ENCODE results near the gene BCL11B.
"Not testable (repeated sequence)": the region's sequence is repeated elsewhere in the genome, so short reads cannot be mapped to it uniquely, and the experiment has no call there.

BCL11B gene

GRCh38 chr14:99186336-99186735 is 85.7 kb downstream of the BCL11B start:
- not testable (repeated sequence) for H3K9me3 ChIP-seq (ENCODE audit: control insufficient read depth, low read depth, low read length); H3K36me3 ChIP-seq (ENCODE audit: control insufficient read depth, low read depth, low read length); H3K9ac ChIP-seq (ENCODE audit: low read length); H3K4me1 ChIP-seq (ENCODE audit: control insufficient read depth, low read depth, low read length); H3K27ac ChIP-seq (ENCODE audit: low read length); H3K27me3 ChIP-seq (ENCODE audit: control insufficient read depth, insufficient read depth, low read length); H3K4me3 ChIP-seq (ENCODE audit: low read length)

GRCh38 chr14:99185436-99186068 is 86.4 kb downstream of the BCL11B start:
- no peaks in the 10 kb centered on the region for H3K9me3 ChIP-seq (ENCODE audit: control insufficient read depth, low read depth, low read length)
- H3K36me3 ChIP-seq (ENCODE audit: control insufficient read depth, low read depth, low read length) = no peaks in the 10 kb centered on the region
- H3K4me1 ChIP-seq (ENCODE audit: control insufficient read depth, low read depth, low read length) = no peaks in the 10 kb centered on the region
- no peak overlapping the region for H3K27ac ChIP-seq (ENCODE audit: low read length)
- H3K4me3 ChIP-seq (ENCODE audit: low read length) = no peak overlapping the region
- H3K9ac ChIP-seq (ENCODE audit: low read length) = no peak overlapping the region
- H3K27me3 ChIP-seq (ENCODE audit: control insufficient read depth, insufficient read depth, low read length) = no peaks in the 10 kb centered on the region

GRCh38 chr14:99183716-99184115 is 88.3 kb downstream of the BCL11B start:
- Histone ChIP-seq H3K9ac (ENCODE audit: low read length) (no peak overlapping the region), H3K4me1 (ENCODE audit: control insufficient read depth, low read depth, low read length) (no peaks in the 10 kb centered on the region), H3K27ac (ENCODE audit: low read length) (no peak overlapping the region), H3K4me3 (ENCODE audit: low read length) (no peak overlapping the region), H3K27me3 (ENCODE audit: control insufficient read depth, insufficient read depth, low read length) (no peaks in the 10 kb centered on the region), H3K36me3 (ENCODE audit: control insufficient read depth, low read depth, low read length) (no peaks in the 10 kb centered on the region), H3K9me3 (ENCODE audit: control insufficient read depth, low read depth, low read length) (no peaks in the 10 kb centered on the region)

- H3K4me1 ChIP-seq (ENCODE audit: control insufficient read depth, low read depth, low read length) = no peaks in the 10 kb centered on the region
- no peak overlapping the region for H3K9ac ChIP-seq (ENCODE audit: low read length)
- no peaks in the 10 kb centered on the region for H3K36me3 ChIP-seq (ENCODE audit: control insufficient read depth, low read depth, low read length)
- H3K9me3 ChIP-seq (ENCODE audit: control insufficient read depth, low read depth, low read length) = no peaks in the 10 kb centered on the region
- no peak overlapping the region for H3K27ac ChIP-seq (ENCODE audit: low read length)
- no peak overlapping the region for H3K4me3 ChIP-seq (ENCODE audit: low read length)
- H3K27me3 ChIP-seq (ENCODE audit: control insufficient read depth, insufficient read depth, low read length) = no peaks in the 10 kb centered on the region
Observed at GRCh38 chr14:99183311-99183710, 88.7 kb downstream of the BCL11B start.

- no peak overlapping the region for H3K9ac ChIP-seq (ENCODE audit: low read length)
- no peaks in the 10 kb centered on the region for H3K27me3 ChIP-seq (ENCODE audit: control insufficient read depth, insufficient read depth, low read length)
- H3K27ac ChIP-seq (ENCODE audit: low read length) = no peak overlapping the region
- H3K9me3 ChIP-seq (ENCODE audit: control insufficient read depth, low read depth, low read length) = no peaks in the 10 kb centered on the region
- H3K4me3 ChIP-seq (ENCODE audit: low read length) = no peak overlapping the region
- no peaks in the 10 kb centered on the region for H3K36me3 ChIP-seq (ENCODE audit: control insufficient read depth, low read depth, low read length)
- no peaks in the 10 kb centered on the region for H3K4me1 ChIP-seq (ENCODE audit: control insufficient read depth, low read depth, low read length)
Observed at GRCh38 chr14:99182548-99183250, 89.3 kb downstream of the BCL11B start.

- H3K27me3 ChIP-seq (ENCODE audit: control insufficient read depth, insufficient read depth, low read length) = no peaks in the 10 kb centered on the region
Observed at GRCh38 chr14:99181804-99182520, 90.0 kb downstream of the BCL11B start.

GRCh38 chr14:99181241-99181640 is 90.8 kb downstream of the BCL11B start:
- H3K36me3 ChIP-seq (ENCODE audit: control insufficient read depth, low read depth, low read length) = no peaks in the 10 kb centered on the region
- no peak overlapping the region for H3K27ac ChIP-seq (ENCODE audit: low read length)
- no peaks in the 10 kb centered on the region for H3K4me1 ChIP-seq (ENCODE audit: control insufficient read depth, low read depth, low read length)
- no peaks in the 10 kb centered on the region for H3K27me3 ChIP-seq (ENCODE audit: control insufficient read depth, insufficient read depth, low read length)
- H3K9me3 ChIP-seq (ENCODE audit: control insufficient read depth, low read depth, low read length) = no peaks in the 10 kb centered on the region
- no peak overlapping the region for H3K9ac ChIP-seq (ENCODE audit: low read length)
- H3K4me3 ChIP-seq (ENCODE audit: low read length) = no peak overlapping the region

More at GRCh38 chr14:99181804-99182520, 90.0 kb downstream of the BCL11B start:
- Histone ChIP-seq H3K4me3 (ENCODE audit: low read length) (no peak overlapping the region), H3K36me3 (ENCODE audit: control insufficient read depth, low read depth, low read length) (no peaks in the 10 kb centered on the region), H3K9me3 (ENCODE audit: control insufficient read depth, low read depth, low read length) (no peaks in the 10 kb centered on the region), H3K4me1 (ENCODE audit: control insufficient read depth, low read depth, low read length) (no peaks in the 10 kb centered on the region), H3K9ac (ENCODE audit: low read length) (no peak overlapping the region), H3K27ac (ENCODE audit: low read length) (no peak overlapping the region)

GRCh38 chr14:99179946-99180345 is 92.1 kb downstream of the BCL11B start:
- Histone ChIP-seq H3K9me3 (ENCODE audit: control insufficient read depth, low read depth, low read length) (no peaks in the 10 kb centered on the region), H3K4me1 (ENCODE audit: control insufficient read depth, low read depth, low read length) (no peaks in the 10 kb centered on the region), H3K36me3 (ENCODE audit: control insufficient read depth, low read depth, low read length) (no peaks in the 10 kb centered on the region), H3K4me3 (ENCODE audit: low read length) (no peak overlapping the region), H3K27ac (ENCODE audit: low read length) (no peak overlapping the region), H3K9ac (ENCODE audit: low read length) (no peak overlapping the region), H3K27me3 (ENCODE audit: control insufficient read depth, insufficient read depth, low read length) (no peaks in the 10 kb centered on the region)

GRCh38 chr14:99179506-99179905 is 92.5 kb downstream of the BCL11B start:
- no peaks in the 10 kb centered on the region for H3K36me3 ChIP-seq (ENCODE audit: control insufficient read depth, low read depth, low read length)
- no peaks in the 10 kb centered on the region for H3K4me1 ChIP-seq (ENCODE audit: control insufficient read depth, low read depth, low read length)
- no peak overlapping the region for H3K4me3 ChIP-seq (ENCODE audit: low read length)
- no peaks in the 10 kb centered on the region for H3K27me3 ChIP-seq (ENCODE audit: control insufficient read depth, insufficient read depth, low read length)
- H3K9ac ChIP-seq (ENCODE audit: low read length) = no peak overlapping the region
- no peak overlapping the region for H3K27ac ChIP-seq (ENCODE audit: low read length)
- no peaks in the 10 kb centered on the region for H3K9me3 ChIP-seq (ENCODE audit: control insufficient read depth, low read depth, low read length)

GRCh38 chr14:99177886-99178835 is 93.8 kb downstream of the BCL11B start:
- H3K4me1 ChIP-seq (ENCODE audit: control insufficient read depth, low read depth, low read length) = no peaks in the 10 kb centered on the region
- no peaks in the 10 kb centered on the region for H3K9me3 ChIP-seq (ENCODE audit: control insufficient read depth, low read depth, low read length)
- no peak overlapping the region for H3K27ac ChIP-seq (ENCODE audit: low read length)
- no peak overlapping the region for H3K4me3 ChIP-seq (ENCODE audit: low read length)
- no peaks in the 10 kb centered on the region for H3K27me3 ChIP-seq (ENCODE audit: control insufficient read depth, insufficient read depth, low read length)
- no peak overlapping the region for H3K9ac ChIP-seq (ENCODE audit: low read length)
- no peaks in the 10 kb centered on the region for H3K36me3 ChIP-seq (ENCODE audit: control insufficient read depth, low read depth, low read length)

- Histone ChIP-seq H3K36me3 (ENCODE audit: control insufficient read depth, low read depth, low read length) (no peaks in the 10 kb centered on the region), H3K9me3 (ENCODE audit: control insufficient read depth, low read depth, low read length) (no peaks in the 10 kb centered on the region), H3K4me1 (ENCODE audit: control insufficient read depth, low read depth, low read length) (no peaks in the 10 kb centered on the region), H3K9ac (ENCODE audit: low read length) (no peak overlapping the region), H3K4me3 (ENCODE audit: low read length) (no peak overlapping the region), H3K27ac (ENCODE audit: low read length) (no peak overlapping the region), H3K27me3 (ENCODE audit: control insufficient read depth, insufficient read depth, low read length) (no peaks in the 10 kb centered on the region)
Observed at GRCh38 chr14:99177046-99177655, 94.8 kb downstream of the BCL11B start.

All from iPS-18a (cell line).